A673 (cell line): ENCODE measurements around the gene SMARCA2.

Experiments
- EZH2 ChIP-seq: fragments of 200-600 bp; sonication (generic); IDR thresholded peaks from 2 replicates; pipeline ENCODE4 v1.6.1; 2017; ENCODE audit warnings: borderline replicate concordance, low read depth, mild to moderate bottlenecking, mixed read lengths, antibody characterized with exemption, low read length; ENCODE audit not compliant: poor library complexity, severe bottlenecking
- TF ChIP-seq, protein P1 (sequence below): fragments of 300-800, 200-600 bp; sonication (generic); conservative IDR thresholded peaks from 2 replicates; pipeline ENCODE4 v1.5.1; 2017; ENCODE audit warnings: low read depth, mild to moderate bottlenecking, antibody characterized with exemption, low read length, moderate library complexity, mixed read lengths

DNA sequence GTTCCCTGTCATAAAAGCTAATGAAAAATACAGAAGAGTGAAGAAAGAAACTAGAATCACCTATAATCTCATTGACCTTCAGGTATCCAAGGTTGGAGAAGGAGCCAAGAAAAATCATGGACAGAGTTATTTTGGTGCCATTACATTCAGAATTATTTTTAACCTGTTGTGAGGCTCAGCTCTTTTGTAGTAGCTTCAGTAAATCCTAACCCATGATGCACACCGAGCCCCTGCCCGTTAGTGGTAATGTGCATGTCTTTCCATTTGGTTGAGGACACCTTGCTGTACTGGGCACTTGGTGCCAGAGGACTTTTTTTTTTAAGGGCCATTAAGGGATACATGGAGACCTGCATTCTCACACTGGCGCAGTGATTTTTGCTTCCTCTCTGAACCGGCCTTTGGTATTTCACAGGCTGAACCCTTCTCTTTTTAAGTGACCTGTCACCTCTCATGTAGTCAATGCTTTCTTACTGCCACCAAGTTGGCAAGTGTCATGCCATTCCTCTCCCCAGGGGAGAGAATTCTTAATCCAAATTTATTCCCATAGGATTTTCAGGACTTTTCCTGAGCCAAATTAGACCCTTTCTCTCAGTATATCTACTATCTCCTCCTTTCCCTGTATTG lies 125.6 kb downstream of the SMARCA2 start:
- TF ChIP-seq, protein P1, sequence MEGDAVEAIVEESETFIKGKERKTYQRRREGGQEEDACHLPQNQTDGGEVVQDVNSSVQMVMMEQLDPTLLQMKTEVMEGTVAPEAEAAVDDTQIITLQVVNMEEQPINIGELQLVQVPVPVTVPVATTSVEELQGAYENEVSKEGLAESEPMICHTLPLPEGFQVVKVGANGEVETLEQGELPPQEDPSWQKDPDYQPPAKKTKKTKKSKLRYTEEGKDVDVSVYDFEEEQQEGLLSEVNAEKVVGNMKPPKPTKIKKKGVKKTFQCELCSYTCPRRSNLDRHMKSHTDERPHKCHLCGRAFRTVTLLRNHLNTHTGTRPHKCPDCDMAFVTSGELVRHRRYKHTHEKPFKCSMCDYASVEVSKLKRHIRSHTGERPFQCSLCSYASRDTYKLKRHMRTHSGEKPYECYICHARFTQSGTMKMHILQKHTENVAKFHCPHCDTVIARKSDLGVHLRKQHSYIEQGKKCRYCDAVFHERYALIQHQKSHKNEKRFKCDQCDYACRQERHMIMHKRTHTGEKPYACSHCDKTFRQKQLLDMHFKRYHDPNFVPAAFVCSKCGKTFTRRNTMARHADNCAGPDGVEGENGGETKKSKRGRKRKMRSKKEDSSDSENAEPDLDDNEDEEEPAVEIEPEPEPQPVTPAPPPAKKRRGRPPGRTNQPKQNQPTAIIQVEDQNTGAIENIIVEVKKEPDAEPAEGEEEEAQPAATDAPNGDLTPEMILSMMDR = no peak
- no peak for TF ChIP-seq EZH2
